ENCODE results near the gene GTF3C6.
"Not testable (repeated sequence)": the region's sequence is repeated elsewhere in the genome, so short reads cannot be mapped to it uniquely, and the experiment has no call there.

Gene GTF3C6

GRCh38 chr6:110958329-110959192 is at the start of gene GTF3C6:
GTF3C6 (plus strand) TSS chr6:110958706; CDS start chr6:110958770, 64 bp downstream.
- peak; percentile 56 for DNase-seq (ENCODE audit: low read depth)

- no peak for DNase-seq (ENCODE audit: low read depth)
Observed at GRCh38 chr6:110930781-110931180, 27.7 kb upstream of the GTF3C6 start.

GRCh38 chr6:110933912-110934311 is 24.6 kb upstream of the GTF3C6 start:
- no peak for DNase-seq (ENCODE audit: low read depth)

GRCh38 chr6:110934381-110934898 is 24.1 kb upstream of the GTF3C6 start:
- DNase-seq (ENCODE audit: low read depth) = no peak

- no peak for DNase-seq (ENCODE audit: low read depth)
Observed at GRCh38 chr6:110935171-110935570, 23.3 kb upstream of the GTF3C6 start.

GRCh38 chr6:110938171-110938570 is 20.3 kb upstream of the GTF3C6 start:
- DNase-seq (ENCODE audit: low read depth) = no peak

GRCh38 chr6:110939429-110940200 is 18.9 kb upstream of the GTF3C6 start:
- DNase-seq (ENCODE audit: low read depth) = no peak

GRCh38 chr6:110944681-110945151 is 13.8 kb upstream of the GTF3C6 start:
- DNase-seq (ENCODE audit: low read depth) = peak; percentile 87

GRCh38 chr6:110946498-110946897 is 12.0 kb upstream of the GTF3C6 start:
- DNase-seq (ENCODE audit: low read depth) = no peak

- no peak for DNase-seq (ENCODE audit: low read depth)
Observed at GRCh38 chr6:110949679-110950285, 8.7 kb upstream of the GTF3C6 start.

- DNase-seq (ENCODE audit: low read depth) = no peak
Observed at GRCh38 chr6:110950440-110950839, 8.1 kb upstream of the GTF3C6 start.

- DNase-seq (ENCODE audit: low read depth) = no peak
Observed at GRCh38 chr6:110951008-110951407, 7.5 kb upstream of the GTF3C6 start.

- DNase-seq (ENCODE audit: low read depth) = no peak
Observed at GRCh38 chr6:110951986-110952794, 6.3 kb upstream of the GTF3C6 start.

GRCh38 chr6:110953633-110954303 is 4.7 kb upstream of the GTF3C6 start:
- no peak for DNase-seq (ENCODE audit: low read depth)

- no peak for DNase-seq (ENCODE audit: low read depth)
Observed at GRCh38 chr6:110960014-110960390, 1.5 kb downstream of the GTF3C6 start.

GRCh38 chr6:110962636-110963035 is 4.1 kb downstream of the GTF3C6 start:
- DNase-seq (ENCODE audit: low read depth) = not testable (repeated sequence)

- DNase-seq (ENCODE audit: low read depth) = no peak
Observed at GRCh38 chr6:110965629-110966229, 7.2 kb downstream of the GTF3C6 start.

GRCh38 chr6:110968661-110969060 is 10.2 kb downstream of the GTF3C6 start:
- not testable (repeated sequence) for DNase-seq (ENCODE audit: low read depth)

GRCh38 chr6:110971468-110971867 is 13.0 kb downstream of the GTF3C6 start:
- no peak for DNase-seq (ENCODE audit: low read depth)

GRCh38 chr6:110976575-110976974 is 18.1 kb downstream of the GTF3C6 start:
- no peak for DNase-seq (ENCODE audit: low read depth)
